Endothelial cell of umbilical vein (primary cell): ENCODE data around the gene BLVRA. TPM values are rescaled to one million over a fixed set of nuclear protein-coding genes. Genes with fewer than 3 reads are reported as not detected.

Experiments
- BruUV-seq: library from RNA; stranded (reverse); fragments of 400-500 nt; replicated peaks from 2 replicates; lab custom pipeline; 2021; lab: Mats Ljungman, UMichigan
- CTCF ChIA-PET: fragments of 300-600, 350-600 bp; sonication (Branson Sonifier 250); formaldehyde crosslinking; loops from one replicate; lab custom pipeline; 2021; ENCODE audit warnings: antibody characterized with exemption, inconsistent platforms; lab: Charles Lee
- POLR2A ChIA-PET: fragments of 300-600, 350-600 bp; sonication (Branson Sonifier 250); formaldehyde crosslinking; loops from one replicate; lab custom pipeline; 2021; ENCODE audit warnings: antibody characterized with exemption, inconsistent platforms; lab: Charles Lee
- DNase-seq: peaks from one replicate; pipeline ENCODE4 v3.0.0-alpha.2; 2011; ENCODE audit warnings: low read depth, low spot score
- FAIRE-seq: peaks from 2 replicates; lab custom pipeline; 2011; peaks lifted over from hg19 to GRCh38; lab: Jason Lieb, UNC
- H2AFZ ChIP-seq: 2 replicates; pipeline ENCODE4 v1.6.0; 2012; ENCODE audit warnings: low read depth, low read length, control low read depth, inconsistent platforms
- H3K27ac ChIP-seq: 2 replicates; pipeline ENCODE4 v1.5.1; 2011; ENCODE audit warnings: low read depth, mild to moderate bottlenecking, control low read depth, low read length, moderate library complexity; ENCODE audit not compliant: insufficient read depth
- H3K27me3 ChIP-seq, 2 experiments: 2 replicates each; pipeline versions ENCODE4 v1.6.0 to v1.6.1; 2011; ENCODE audit warnings: low read length in 2 of 2, mixed read lengths in 1 of 2; ENCODE audit not compliant: control insufficient read depth in 2 of 2, insufficient read depth in 2 of 2
- H3K36me3 ChIP-seq, 2 experiments: 2 replicates in 1 of 2; 3 replicates in 1 of 2; pipeline ENCODE4 v1.5.1; 2011; ENCODE audit warnings: low read length in 2 of 2, mild to moderate bottlenecking in 1 of 2, moderate library complexity in 1 of 2; ENCODE audit not compliant: control insufficient read depth in 2 of 2, insufficient read depth in 2 of 2; ENCODE audit errors: extremely low read depth in 1 of 2
- H3K4me1 ChIP-seq: 3 replicates; pipeline ENCODE4 v1.5.1; 2011; ENCODE audit warnings: mild to moderate bottlenecking, low read length; ENCODE audit not compliant: control insufficient read depth, insufficient read depth; ENCODE audit errors: extremely low read depth
- H3K4me2 ChIP-seq: 2 replicates; pipeline ENCODE4 v1.6.1; 2011; ENCODE audit warnings: low read length, control low read depth, mixed read lengths; ENCODE audit not compliant: insufficient read depth
- H3K4me3 ChIP-seq, 3 experiments: fragments of 200-600 bp in 1 of 3; sonication (generic), shearing (Covaris generic) in 1 of 3; replicated peaks in 1 of 3; 2 replicates each; pipeline ENCODE4 v1.5.1; 2011 to 2016; ENCODE audit warnings: control low read depth in 3 of 3, low read length in 3 of 3, mild to moderate bottlenecking in 2 of 3, inconsistent platforms in 1 of 3, low read depth in 1 of 3, moderate library complexity in 1 of 3; ENCODE audit not compliant: insufficient read depth in 1 of 3
- H3K79me2 ChIP-seq: 2 replicates; pipeline ENCODE4 v1.6.0; 2012; ENCODE audit warnings: low read length, inconsistent platforms; ENCODE audit not compliant: control insufficient read depth, insufficient read depth
- H3K9ac ChIP-seq: replicated peaks from 2 replicates; pipeline ENCODE3; 2011; ENCODE audit warnings: low read length, control low read depth; ENCODE audit not compliant: insufficient read depth; ENCODE audit errors: extremely low read depth
- H3K9me1 ChIP-seq: replicated peaks from 3 replicates; pipeline ENCODE4 v1.6.0; 2011; ENCODE audit warnings: mild to moderate bottlenecking, low read length; ENCODE audit not compliant: control insufficient read depth, insufficient read depth; ENCODE audit errors: extremely low read depth
- H3K9me3 ChIP-seq: replicated peaks from 2 replicates; pipeline ENCODE4 v1.5.1; 2012; ENCODE audit warnings: low read length, inconsistent platforms; ENCODE audit not compliant: control insufficient read depth, insufficient read depth
- H4K20me1 ChIP-seq: replicated peaks from 2 replicates; pipeline ENCODE3; 2011; ENCODE audit warnings: mild to moderate bottlenecking, low read length; ENCODE audit not compliant: control insufficient read depth, insufficient read depth; ENCODE audit errors: extremely low read depth
- EZH2 ChIP-seq: IDR thresholded peaks from 2 replicates; pipeline ENCODE4 v1.6.1; 2012; ENCODE audit warnings: borderline replicate concordance, low read depth, mild to moderate bottlenecking, moderate library complexity, low read length, inconsistent platforms; ENCODE audit not compliant: severe bottlenecking
- FOS ChIP-seq: IDR thresholded peaks from 2 replicates; pipeline ENCODE4 v1.6.1; 2011; ENCODE audit warnings: mild to moderate bottlenecking, low read length, moderate library complexity, borderline replicate concordance; ENCODE audit not compliant: insufficient read depth
- GATA2 ChIP-seq: IDR thresholded peaks from 2 replicates; pipeline ENCODE4 v1.7.0; 2011; ENCODE audit warnings: low read depth, mild to moderate bottlenecking, moderate library complexity, mixed read lengths, low read length; ENCODE audit not compliant: insufficient read length, insufficient read depth
- JUN ChIP-seq: IDR thresholded peaks from 2 replicates; pipeline ENCODE4 v1.6.1; 2011; ENCODE audit warnings: borderline replicate concordance, low read depth; ENCODE audit not compliant: insufficient read length, insufficient read depth
- MYC ChIP-seq: IDR thresholded peaks from one replicate; pipeline ENCODE4 v1.6.1; 2011; ENCODE audit warnings: mild to moderate bottlenecking, low read depth, low read length
- POLR2A ChIP-seq: IDR thresholded peaks from 2 replicates; pipeline ENCODE4 v1.6.1; 2012; ENCODE audit warnings: low read depth, mild to moderate bottlenecking, control low read depth, low read length
- POLR2AphosphoS5 ChIP-seq: IDR thresholded peaks from 2 replicates; pipeline ENCODE4 v1.6.1; 2012; ENCODE audit warnings: low read depth, mild to moderate bottlenecking, control low read depth, low read length, moderate library complexity; ENCODE audit not compliant: insufficient read depth
- dilution Hi-C: fragments of 300-500 bp; cut with MboI; formaldehyde crosslinking; loops from one replicate; pipeline ENCODE4 v1.15.0; 2019; ENCODE audit warnings: low sequenced_read_pairs; ENCODE audit not compliant: extremely low pct_ligation_motif_present
- intact Hi-C: fragments of 100-400 bp; cut with micrococcal nuclease; formaldehyde crosslinking; loops from one replicate; pipeline ENCODE4 v1.10.0; 2022
- polyA plus RNA-seq, 4 experiments: library from polyadenylated mRNA; depleted of rRNA in 3 of 4; stranded (reverse) in 3 of 4; unstranded in 1 of 4; fragments of >200 nt; gene quantifications; 2 replicates each; pipeline versions ENCODE4 v1.2.1 to v1.2.3, GENCODE V29; 2011 to 2012; ENCODE audit warnings: missing spikeins in 1 of 4
- total RNA-seq: library from RNA; stranded (reverse); gene quantifications from 2 replicates; pipeline ENCODE4 v1.2.3, GENCODE V29; 2021
- TF ChIP-seq, protein P1 (sequence below): IDR thresholded peaks from 2 replicates; pipeline ENCODE4 v1.6.1; 2011; ENCODE audit not compliant: insufficient read depth, insufficient read length
- TF ChIP-seq, protein P2 (sequence below), 2 donors: IDR thresholded peaks; 1 replicate in 1 of 2; 2 replicates in 1 of 2; pipeline ENCODE4 v1.5.1; 2011; ENCODE audit warnings: low read length in 2 of 2, mild to moderate bottlenecking in 2 of 2, moderate library complexity in 2 of 2, control low read depth in 1 of 2, inconsistent platforms in 1 of 2, low read depth in 1 of 2; ENCODE audit not compliant: insufficient read depth in 1 of 2; ENCODE audit errors: extremely low read depth in 1 of 2

BLVRA gene
- total and polyA plus RNA-seq, 2 donors (not counting 3 experiments of a cell fraction or from before 2014, with no cell fraction given): 24.0 to 34.5 TPM

DNA sequence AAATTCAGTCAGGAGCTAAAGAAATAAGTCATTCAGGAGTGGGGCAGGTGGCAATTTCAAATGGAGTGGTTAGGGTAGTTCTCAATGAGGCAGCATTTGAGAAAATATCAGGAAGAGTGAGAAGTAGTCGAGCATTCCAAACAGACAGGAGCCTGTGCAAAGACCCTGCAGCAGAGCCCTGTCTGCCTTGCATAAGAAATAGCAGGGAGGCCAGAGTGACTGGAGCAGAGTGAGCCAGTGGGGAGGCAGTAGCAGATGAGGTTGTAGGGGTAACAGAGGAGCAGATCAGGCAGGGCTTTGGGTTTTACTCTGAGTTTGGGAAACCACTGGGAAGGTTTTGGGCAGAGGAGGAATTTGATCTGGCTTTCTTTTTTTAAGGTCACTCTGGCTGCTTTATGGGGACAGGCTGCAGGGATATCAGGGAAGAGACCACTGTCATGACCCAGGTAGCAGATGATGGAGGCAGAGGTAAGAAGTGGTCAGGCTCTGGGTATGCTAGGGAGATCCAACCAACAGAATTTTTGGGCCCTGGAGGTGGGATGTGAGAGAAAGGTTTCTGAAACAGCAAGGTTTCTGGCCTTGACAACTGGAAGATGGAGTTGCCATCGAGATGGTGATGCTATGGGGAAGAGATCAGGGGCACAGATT is 1.3 kb upstream of the BLVRA start:
- Histone ChIP-seq H3K4me1 (peaks cover 4% of the 10 kb centered on the region), H3K27ac (no peak overlapping the region), H3K9me1 (no peaks in the 10 kb centered on the region), H3K27me3 (peaks cover 0 to 5% of the 10 kb centered on the region in 2 experiments), H3K4me3 (no peak overlapping the region), H2AFZ (no peak overlapping the region), H3K36me3 (no peaks in the 10 kb centered on the region), H4K20me1 (no peaks in the 10 kb centered on the region), H3K9me3 (no peaks in the 10 kb centered on the region), H3K9ac (no peak overlapping the region), H3K4me2 (no peak overlapping the region), H3K79me2 (no peaks in the 10 kb centered on the region)
- dilution Hi-C loops (no loop called here), intact Hi-C loops (no loop called here)
- CTCF ChIA-PET: no interaction called here
- FAIRE-seq: no peak
- POLR2A ChIA-PET: no interaction called here
- BruUV-seq: no TSS peak
- TF ChIP-seq POLR2A (no peak), JUN (no peak), MYC (no peak), POLR2AphosphoS5 (no peak), EZH2 (no peak), GATA2 (no peak), FOS (no peak)
- TF ChIP-seq, protein P1, sequence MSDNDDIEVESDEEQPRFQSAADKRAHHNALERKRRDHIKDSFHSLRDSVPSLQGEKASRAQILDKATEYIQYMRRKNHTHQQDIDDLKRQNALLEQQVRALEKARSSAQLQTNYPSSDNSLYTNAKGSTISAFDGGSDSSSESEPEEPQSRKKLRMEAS: no peak
- TF ChIP-seq, protein P2, sequence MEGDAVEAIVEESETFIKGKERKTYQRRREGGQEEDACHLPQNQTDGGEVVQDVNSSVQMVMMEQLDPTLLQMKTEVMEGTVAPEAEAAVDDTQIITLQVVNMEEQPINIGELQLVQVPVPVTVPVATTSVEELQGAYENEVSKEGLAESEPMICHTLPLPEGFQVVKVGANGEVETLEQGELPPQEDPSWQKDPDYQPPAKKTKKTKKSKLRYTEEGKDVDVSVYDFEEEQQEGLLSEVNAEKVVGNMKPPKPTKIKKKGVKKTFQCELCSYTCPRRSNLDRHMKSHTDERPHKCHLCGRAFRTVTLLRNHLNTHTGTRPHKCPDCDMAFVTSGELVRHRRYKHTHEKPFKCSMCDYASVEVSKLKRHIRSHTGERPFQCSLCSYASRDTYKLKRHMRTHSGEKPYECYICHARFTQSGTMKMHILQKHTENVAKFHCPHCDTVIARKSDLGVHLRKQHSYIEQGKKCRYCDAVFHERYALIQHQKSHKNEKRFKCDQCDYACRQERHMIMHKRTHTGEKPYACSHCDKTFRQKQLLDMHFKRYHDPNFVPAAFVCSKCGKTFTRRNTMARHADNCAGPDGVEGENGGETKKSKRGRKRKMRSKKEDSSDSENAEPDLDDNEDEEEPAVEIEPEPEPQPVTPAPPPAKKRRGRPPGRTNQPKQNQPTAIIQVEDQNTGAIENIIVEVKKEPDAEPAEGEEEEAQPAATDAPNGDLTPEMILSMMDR (IDR thresholded peaks at IDR 0.05; ENCODE audit: extremely low read depth in 1 of 2, insufficient read depth in 1 of 2, low read depth in 1 of 2, low read length in 2 of 2): no peak
- no peak for DNase-seq
